WTC11 (cell line): Measurements from ENCODE around the gene TMEM9. TPM values are rescaled to one million over a fixed set of nuclear protein-coding genes. Genes with fewer than 3 reads are reported as not detected.

Experiments used
- ATAC-seq: fragments of 200-7000 bp; cut with Tn5 transposase; 2 replicates; pipeline ENCODE4 v1.10.0; 2021; ENCODE audit warnings: mild to moderate bottlenecking, moderate library complexity
- CTCF ChIA-PET: fragments of 300-600 bp; sonication (Branson Sonifier 250); formaldehyde crosslinking; loops from one replicate; lab custom pipeline; 2021; ENCODE audit warnings: antibody characterized with exemption; lab: Charles Lee
- POLR2A ChIA-PET: fragments of 350-600 bp; sonication (Branson Sonifier 250); formaldehyde crosslinking; loops from one replicate; lab custom pipeline; 2021; ENCODE audit warnings: antibody characterized with exemption; lab: Charles Lee
- DNase-seq: peaks from one replicate; pipeline ENCODE4 v3.0.0; 2021; ENCODE audit warnings: low spot score
- H3K27ac Mint-ChIP-seq: 2 replicates; pipeline ENCODE4 v1.8.0; 2021; ENCODE audit warnings: mixed read lengths
- H3K27me3 Mint-ChIP-seq: 2 replicates; pipeline ENCODE4 v1.8.0; 2021; ENCODE audit warnings: low read depth, mild to moderate bottlenecking, moderate library complexity, mixed read lengths
- H3K36me3 Mint-ChIP-seq: 2 replicates; pipeline ENCODE4 v1.8.0; 2021; ENCODE audit warnings: mixed read lengths
- H3K4me1 Mint-ChIP-seq: 2 replicates; pipeline ENCODE4 v1.8.0; 2022; ENCODE audit warnings: mixed read lengths
- H3K4me3 Mint-ChIP-seq: 2 replicates; pipeline ENCODE4 v1.8.0; 2021; ENCODE audit warnings: mild to moderate bottlenecking, moderate library complexity, mixed read lengths
- H3K9me3 Mint-ChIP-seq: 2 replicates; pipeline ENCODE4 v1.8.0; 2021; ENCODE audit warnings: mixed read lengths
- ATF1 ChIP-seq: sonication (generic); formaldehyde crosslinking; IDR thresholded peaks from 2 replicates; pipeline ENCODE4 v1.8.1; 2023; ENCODE audit warnings: mild to moderate bottlenecking, moderate library complexity, missing genetic modification reagents
- E2F1 ChIP-seq: sonication (generic); formaldehyde crosslinking; IDR thresholded peaks from 2 replicates; pipeline ENCODE4 v1.8.0; 2022; ENCODE audit warnings: mild to moderate bottlenecking, missing genetic modification reagents
- ELF4 ChIP-seq: sonication (generic); formaldehyde crosslinking; IDR thresholded peaks from 2 replicates; pipeline ENCODE4 v1.8.1; 2022; ENCODE audit warnings: low read depth, mild to moderate bottlenecking, moderate library complexity, missing genetic modification reagents
- ERG ChIP-seq: fragments of 250-450 bp; sonication (Bioruptor Pico); IDR thresholded peaks from 2 replicates; pipeline ENCODE4 v1.8.0; 2021; ENCODE audit warnings: mild to moderate bottlenecking
- FOXK1 ChIP-seq: sonication (generic); formaldehyde crosslinking; IDR thresholded peaks from 2 replicates; pipeline ENCODE4 v1.8.0; 2022; ENCODE audit warnings: mild to moderate bottlenecking, moderate library complexity, missing genetic modification reagents
- HMGA2 ChIP-seq: fragments of 250-450 bp; sonication (Bioruptor Pico); IDR thresholded peaks from 2 replicates; pipeline ENCODE4 v1.4.0; 2021; ENCODE audit warnings: mild to moderate bottlenecking, moderate library complexity
- MAX ChIP-seq: sonication (generic); formaldehyde crosslinking; IDR thresholded peaks from 2 replicates; pipeline ENCODE4 v1.8.0; 2022; ENCODE audit warnings: mild to moderate bottlenecking, missing genetic modification reagents
- NFYB ChIP-seq: sonication (generic); formaldehyde crosslinking; conservative IDR thresholded peaks from 2 replicates; pipeline ENCODE4 v1.8.0; 2022; ENCODE audit warnings: low read depth, missing genetic modification reagents
- NR2C2 ChIP-seq: sonication (generic); formaldehyde crosslinking; IDR thresholded peaks from 2 replicates; pipeline ENCODE4 v1.8.0; 2022; ENCODE audit warnings: mild to moderate bottlenecking, missing genetic modification reagents
- NR3C1 ChIP-seq: sonication (generic); formaldehyde crosslinking; conservative IDR thresholded peaks from 2 replicates; pipeline ENCODE4 v1.8.1; 2023; ENCODE audit warnings: low read depth, mild to moderate bottlenecking, missing genetic modification reagents
- OVOL2 ChIP-seq: fragments of 250-450 bp; sonication (Bioruptor Pico); IDR thresholded peaks from 2 replicates; pipeline ENCODE4 v1.9.0; 2021; ENCODE audit warnings: mild to moderate bottlenecking, borderline replicate concordance
- RORB ChIP-seq: fragments of 250-450 bp; sonication (Bioruptor Pico); IDR thresholded peaks from 2 replicates; pipeline ENCODE4 v1.9.0; 2021; ENCODE audit warnings: mild to moderate bottlenecking
- SMAD4 ChIP-seq: sonication (generic); formaldehyde crosslinking; IDR thresholded peaks from 2 replicates; pipeline ENCODE4 v1.8.0; 2022; ENCODE audit warnings: mild to moderate bottlenecking, missing genetic modification reagents
- SP1 ChIP-seq: sonication (generic); formaldehyde crosslinking; conservative IDR thresholded peaks from 2 replicates; pipeline ENCODE4 v1.8.1; 2022; ENCODE audit warnings: missing genetic modification reagents
- STAT6 ChIP-seq: sonication (generic); formaldehyde crosslinking; conservative IDR thresholded peaks from 2 replicates; pipeline ENCODE4 v1.8.1; 2023; ENCODE audit warnings: mild to moderate bottlenecking, low read depth, missing genetic modification reagents, moderate library complexity
- TEAD4 ChIP-seq: sonication (generic); formaldehyde crosslinking; IDR thresholded peaks from 2 replicates; pipeline ENCODE4 v1.8.0; 2022; ENCODE audit warnings: mild to moderate bottlenecking, missing genetic modification reagents
- ZBTB43 ChIP-seq: sonication (generic); formaldehyde crosslinking; IDR thresholded peaks from 2 replicates; pipeline ENCODE4 v1.8.1; 2023; ENCODE audit warnings: mild to moderate bottlenecking, missing genetic modification reagents
- ZNF263 ChIP-seq: sonication (generic); formaldehyde crosslinking; IDR thresholded peaks from 2 replicates; pipeline ENCODE4 v1.8.1; 2022; ENCODE audit warnings: low read depth, mild to moderate bottlenecking, moderate library complexity, missing genetic modification reagents
- ZNF512 ChIP-seq: sonication (generic); formaldehyde crosslinking; IDR thresholded peaks from 2 replicates; pipeline ENCODE4 v1.8.1; 2022; ENCODE audit warnings: missing genetic modification reagents, borderline replicate concordance
- ZNF532 ChIP-seq: fragments of 250-450 bp; sonication (Bioruptor Pico); IDR thresholded peaks from 2 replicates; pipeline ENCODE4 v1.9.0; 2021; ENCODE audit warnings: mild to moderate bottlenecking, borderline replicate concordance
- ZSCAN18 ChIP-seq: fragments of 250-450 bp; sonication (Bioruptor Pico); IDR thresholded peaks from 2 replicates; pipeline ENCODE4 v2.1.2; 2022; ENCODE audit warnings: mild to moderate bottlenecking, moderate library complexity
- total RNA-seq: library from RNA; stranded (reverse); gene quantifications from 3 replicates; pipeline ENCODE4 v1.2.3, GENCODE V29; 2021

The TMEM9 gene
- total RNA-seq, 1 experiment from 2014 or later = 97.5 TPM

- Mint-ChIP-seq H3K4me3 (no peak overlapping the region), H3K27me3 (peaks cover 2% of the 10 kb centered on the region; the same call in 1 of the 2 replicates), H3K36me3 (no peaks in the 10 kb centered on the region), H3K4me1 (peaks cover 11% of the 10 kb centered on the region), H3K9me3 (peaks cover 3% of the 10 kb centered on the region; the same call in 1 of the 2 replicates), H3K27ac (no peak overlapping the region)
- TF ChIP-seq STAT6 (CRISPR knock-in tag) (no peak), ZNF512 (CRISPR knock-in tag) (no peak), NFYB (CRISPR knock-in tag) (no peak), NR2C2 (CRISPR knock-in tag) (no peak), E2F1 (CRISPR knock-in tag) (no peak), SP1 (CRISPR knock-in tag) (no peak), NR3C1 (CRISPR knock-in tag) (no peak), HMGA2 (CRISPR knock-in tag) (no peak), ERG (CRISPR knock-in tag) (no peak), TEAD4 (CRISPR knock-in tag) (no peak), SMAD4 (no peak), ZNF263 (CRISPR knock-in tag) (no peak), OVOL2 (CRISPR knock-in tag) (no peak), ATF1 (no peak), RORB (no peak), ELF4 (no peak), ZBTB43 (CRISPR knock-in tag) (no peak), MAX (CRISPR knock-in tag) (no peak)
- ATAC-seq (no peak), DNase-seq (no peak)
- POLR2A ChIA-PET = no interaction called here
- CTCF ChIA-PET = interaction anchor here (1.1 to 1.5 kb wide), 4 partner anchors 9 to 57 kb away, joined by 3 to 4 read pairs (median 4); no protein-coding TSS in a partner anchor
Observed at GRCh38 chr1:201157949-201158348, 3.7 kb upstream of the TMEM9 start.

- no peak for DNase-seq
- ChIA-PET POLR2A (no interaction called here), CTCF (no interaction called here)
- Mint-ChIP-seq H3K36me3 (peaks cover 9% of the 10 kb centered on the region; the same call in 1 of the 2 replicates), H3K27ac (no peak overlapping the region), H3K9me3 (peaks cover 3% of the 10 kb centered on the region; the same call in 1 of the 2 replicates), H3K27me3 (0 out of 2 replicates have a peak, but pooled peaks cover 2% of the 10 kb centered on the region), H3K4me1 (peaks cover 17% of the 10 kb centered on the region), H3K4me3 (no peak overlapping the region)
- ATAC-seq = no peak
- TF ChIP-seq ZNF532 (CRISPR knock-in tag) = no peak
- TF ChIP-seq ZSCAN18 = no peak
- TF ChIP-seq FOXK1 (CRISPR knock-in tag) = no peak
Observed at GRCh38 chr1:201156819-201157218, 2.5 kb upstream of the TMEM9 start.
